Right hindlimb (tissue), 1 donor: Measurements from ENCODE around the gene PLEKHG4B.
"Not testable (repeated sequence)": the region's sequence is repeated elsewhere in the genome, so short reads cannot be mapped to it uniquely, and the experiment has no call there.

Experiments used
- DNase-seq: peaks from one replicate; pipeline ENCODE4 v3.0.0-alpha.2; 2018

Gene PLEKHG4B

DNA sequence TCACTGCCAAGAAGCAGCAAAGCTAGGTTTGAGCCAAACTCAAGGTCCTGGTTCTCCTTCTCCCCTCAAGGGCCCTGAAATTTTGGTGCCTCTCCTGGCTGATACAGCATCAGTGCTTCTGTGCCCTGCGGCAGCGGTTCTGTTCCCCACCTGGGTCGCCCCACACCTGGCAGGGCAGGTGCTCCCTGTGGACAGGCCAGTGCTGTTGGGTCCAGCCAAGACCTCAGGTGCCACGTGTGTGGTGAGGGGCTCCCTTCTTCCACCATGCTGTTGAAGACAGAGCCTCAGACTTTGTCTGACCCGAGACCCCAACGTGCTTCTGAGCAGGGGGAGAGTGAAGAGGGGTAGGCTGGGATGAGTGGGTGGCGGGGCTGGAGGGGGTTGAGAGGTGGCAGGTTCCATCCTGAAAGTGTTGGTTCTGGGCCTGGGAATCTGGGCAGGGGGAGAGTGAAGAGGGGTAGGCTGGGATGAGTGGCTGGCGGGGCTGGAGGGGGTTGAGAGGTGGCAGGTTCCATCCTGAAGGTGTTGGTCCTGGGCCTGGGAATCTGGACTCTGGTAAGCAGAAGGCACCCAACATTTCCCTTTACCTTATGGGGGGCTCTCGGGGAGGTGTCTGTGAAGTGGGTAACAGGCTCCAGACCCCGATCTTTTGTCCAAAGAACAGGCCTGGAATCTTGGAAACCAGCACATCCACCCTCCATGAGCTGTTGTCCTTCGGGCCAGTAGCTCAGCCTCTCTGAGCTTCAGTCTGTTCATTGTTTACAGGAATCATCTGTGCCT is 2.3 kb downstream of the PLEKHG4B start:
- DNase-seq = no peak

- DNase-seq = no peak
These were observed 3.4 kb downstream of the PLEKHG4B start for GRCh38 chr5:95241-95980.

GRCh38 chr5:96976-97660 is 5.2 kb downstream of the PLEKHG4B start:
- no peak for DNase-seq

- no peak for DNase-seq
These were observed 7.8 kb downstream of the PLEKHG4B start for GRCh38 chr5:99815-100214.

DNA sequence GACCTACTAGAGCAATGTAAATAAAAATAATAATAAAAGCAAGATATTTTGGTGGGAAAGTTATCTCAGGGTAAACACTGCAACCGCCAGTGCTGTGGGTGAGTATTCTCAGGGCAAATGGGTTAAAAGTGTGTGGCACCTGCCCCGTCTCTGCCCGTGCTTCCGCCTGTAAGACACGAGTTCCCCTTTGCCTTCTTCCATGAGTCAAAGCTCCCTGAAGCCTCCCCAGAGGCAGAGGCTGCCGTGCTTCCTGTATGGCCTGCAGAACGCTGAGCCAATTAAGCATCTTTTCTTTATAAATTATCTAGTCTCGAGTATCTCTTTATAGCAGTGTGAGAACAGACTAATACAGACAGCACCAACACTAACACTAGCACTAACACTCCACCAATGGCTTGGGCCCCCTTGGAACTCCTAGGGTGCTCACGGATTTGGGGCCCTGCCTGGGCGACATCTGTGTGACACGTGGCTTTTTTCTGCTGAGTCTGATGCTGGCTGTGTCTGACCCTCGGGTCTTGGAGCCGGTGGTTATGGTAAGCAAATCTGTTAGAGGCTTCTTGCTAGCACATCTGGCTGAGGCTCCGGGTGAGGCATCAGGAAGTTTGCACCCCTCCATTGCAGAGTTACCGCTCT is 10.6 kb downstream of the PLEKHG4B start:
- no peak for DNase-seq

GRCh38 chr5:104106-104505 is 12.1 kb downstream of the PLEKHG4B start:
- not testable (repeated sequence) for DNase-seq

DNA sequence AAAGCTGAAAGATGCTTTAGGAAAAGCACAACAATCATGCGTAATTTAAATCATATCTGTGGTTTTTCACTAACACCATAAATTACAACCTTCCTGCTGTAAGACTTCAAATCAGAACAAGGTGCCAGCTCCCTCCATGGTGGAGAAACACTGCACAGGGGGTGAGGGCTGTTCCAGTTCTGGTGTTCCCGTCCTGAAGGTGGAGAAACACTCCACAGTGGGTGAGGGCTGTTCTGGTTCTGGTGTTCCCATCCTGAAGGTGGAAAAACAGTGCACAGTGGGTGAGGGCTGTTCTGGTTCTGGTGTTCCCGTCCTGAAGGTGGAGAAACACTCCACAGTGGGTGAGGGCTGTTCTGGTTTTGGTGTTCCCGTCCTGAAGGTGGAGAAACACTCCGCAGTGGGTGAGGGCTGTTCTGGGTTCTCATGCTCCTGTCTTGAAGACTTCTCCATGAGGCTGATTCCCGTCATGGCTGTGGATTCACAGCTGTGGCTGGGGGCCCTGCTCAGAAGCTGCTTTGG is 12.9 kb downstream of the PLEKHG4B start:
- DNase-seq = no peak

DNA sequence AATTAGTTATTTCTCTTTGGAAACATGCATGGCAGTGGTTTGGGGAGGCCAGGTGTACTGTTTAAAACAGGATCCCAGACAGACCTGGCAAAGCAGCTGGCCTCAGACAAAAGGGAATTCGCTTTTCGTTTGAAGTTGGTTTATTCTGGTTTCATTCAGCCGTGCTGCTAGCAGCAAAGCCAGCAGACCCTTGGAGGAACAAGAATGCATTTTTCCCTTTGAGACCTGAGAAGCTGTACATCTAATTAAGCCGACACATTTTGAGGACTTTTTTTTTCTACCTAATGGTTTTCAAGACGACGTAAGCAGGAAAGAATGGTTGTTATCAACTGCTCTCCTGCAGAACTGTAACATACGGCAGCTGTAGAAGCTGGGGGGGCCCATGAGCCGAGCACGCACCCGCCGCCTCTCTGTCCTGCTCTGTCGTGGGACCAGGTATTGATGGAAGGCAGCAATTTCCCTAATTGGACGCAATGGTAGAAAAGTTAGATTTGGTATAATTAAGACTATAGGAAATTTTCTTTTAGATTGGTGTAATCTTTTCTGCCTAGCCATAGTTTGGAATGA is 13.6 kb downstream of the PLEKHG4B start:
- no peak for DNase-seq

GRCh38 chr5:106587-106986 is 14.6 kb downstream of the PLEKHG4B start:
- no peak for DNase-seq

DNA sequence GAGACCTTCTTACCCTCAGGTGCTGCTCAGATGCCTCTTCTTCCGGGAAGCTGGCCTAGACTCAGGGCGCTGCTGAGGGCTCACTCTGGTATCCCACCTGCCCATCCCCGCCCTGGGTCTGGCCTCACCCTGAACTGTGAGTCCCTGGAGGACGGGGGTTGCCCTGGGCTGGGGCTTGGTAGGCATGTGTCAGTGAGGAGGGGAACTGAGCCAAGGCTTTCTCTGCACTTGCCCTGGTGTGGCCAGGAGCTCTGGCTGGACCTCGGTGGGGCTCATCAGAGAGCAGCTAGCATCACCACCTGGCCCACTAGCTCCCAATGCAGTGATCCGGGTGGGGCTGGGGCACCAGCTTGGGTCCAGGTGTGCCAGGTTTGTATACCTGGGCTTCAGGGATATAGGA is 15.6 kb downstream of the PLEKHG4B start:
- DNase-seq = no peak

GRCh38 chr5:109826-110225 is 17.9 kb downstream of the PLEKHG4B start:
- DNase-seq = no peak

- no peak for DNase-seq
These were observed 18.4 kb downstream of the PLEKHG4B start for GRCh38 chr5:110270-110888.

DNA sequence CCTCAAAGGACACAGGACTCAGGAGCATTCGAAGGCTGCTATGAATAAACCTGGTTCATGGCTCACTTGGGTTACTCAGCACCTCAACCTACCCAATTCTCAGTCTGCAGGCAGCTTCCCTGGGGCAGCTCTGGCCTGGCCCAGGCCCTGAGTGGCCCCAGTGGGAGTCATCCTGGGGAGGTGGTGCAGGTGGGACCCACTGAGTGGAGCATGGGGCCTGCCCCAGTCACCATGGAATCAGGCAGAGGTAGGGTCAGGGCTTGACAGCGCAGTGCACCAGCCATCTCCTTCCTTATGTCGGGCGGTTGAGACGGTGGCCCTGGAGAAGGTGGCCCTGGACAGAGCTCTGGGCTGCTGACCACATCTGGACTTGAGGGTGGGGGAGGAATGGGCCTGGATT is 19.2 kb downstream of the PLEKHG4B start:
- DNase-seq = no peak

GRCh38 chr5:119486-120097 is 27.6 kb downstream of the PLEKHG4B start:
- DNase-seq = no peak

GRCh38 chr5:121432-121831 is 29.5 kb downstream of the PLEKHG4B start:
- no peak for DNase-seq

GRCh38 chr5:125815-126214 is 33.8 kb downstream of the PLEKHG4B start:
- DNase-seq = no peak

DNA sequence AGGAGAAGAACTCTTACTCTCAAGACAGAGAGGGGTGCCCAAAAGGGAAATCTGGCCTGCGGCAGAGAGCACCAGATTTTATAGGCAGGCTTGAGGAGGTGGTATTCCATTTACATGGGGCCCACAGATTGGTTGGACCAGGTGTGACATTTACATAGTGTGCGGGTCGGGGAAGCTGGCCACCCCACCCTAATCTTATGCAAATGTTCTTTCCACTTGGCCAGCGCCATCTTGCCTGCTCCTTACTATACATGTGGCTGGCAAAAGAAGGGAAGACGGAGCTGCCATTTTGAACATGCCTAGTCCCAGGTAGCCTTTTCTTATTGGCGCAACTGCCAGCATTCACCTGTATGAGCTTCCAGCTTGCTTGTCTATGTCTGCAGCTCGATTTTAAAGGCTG is 34.8 kb downstream of the PLEKHG4B start:
- DNase-seq = no peak

DNA sequence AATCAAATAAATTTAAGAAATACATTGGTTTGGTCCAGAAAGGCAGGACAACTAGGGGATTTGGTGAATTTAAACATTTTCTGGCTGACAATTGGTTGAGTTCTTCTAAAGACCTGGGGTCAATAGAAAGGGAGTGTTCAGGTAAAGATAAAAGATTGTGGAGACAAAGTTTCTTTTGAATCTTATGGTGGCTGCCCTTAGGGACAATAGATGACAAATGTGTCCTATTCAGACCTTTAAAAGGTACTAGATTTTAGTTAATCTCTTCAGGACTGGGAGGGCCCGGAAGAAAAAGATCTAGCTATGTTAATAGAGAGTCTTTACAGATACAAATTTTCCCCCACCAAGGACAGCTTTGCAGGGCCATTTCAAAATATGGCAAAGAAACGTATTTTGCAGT is 35.9 kb downstream of the PLEKHG4B start:
- DNase-seq = no peak

GRCh38 chr5:128446-128845 is 36.5 kb downstream of the PLEKHG4B start:
- DNase-seq = no peak

DNA sequence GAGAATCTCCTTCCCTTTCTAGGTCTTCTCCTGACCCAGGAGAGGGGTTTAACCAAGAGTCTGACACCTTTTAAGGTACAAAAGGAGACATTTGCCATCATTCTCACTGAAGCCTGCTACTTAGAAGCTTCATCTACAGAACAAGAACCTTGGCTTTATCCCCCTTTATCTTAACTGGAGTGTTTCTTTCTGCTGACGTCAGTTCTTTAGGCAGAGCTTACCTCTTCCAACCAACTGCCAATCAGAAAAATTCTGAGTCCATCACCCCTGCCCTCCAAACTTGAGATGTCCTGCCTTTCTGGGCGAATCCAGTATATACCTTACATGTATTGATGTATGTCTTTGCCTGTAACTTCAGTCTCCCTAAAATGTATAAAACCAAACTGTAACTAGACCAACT is 37.2 kb downstream of the PLEKHG4B start:
- DNase-seq = no peak

GRCh38 chr5:129820-130219 is 37.9 kb downstream of the PLEKHG4B start:
- no peak for DNase-seq

DNA sequence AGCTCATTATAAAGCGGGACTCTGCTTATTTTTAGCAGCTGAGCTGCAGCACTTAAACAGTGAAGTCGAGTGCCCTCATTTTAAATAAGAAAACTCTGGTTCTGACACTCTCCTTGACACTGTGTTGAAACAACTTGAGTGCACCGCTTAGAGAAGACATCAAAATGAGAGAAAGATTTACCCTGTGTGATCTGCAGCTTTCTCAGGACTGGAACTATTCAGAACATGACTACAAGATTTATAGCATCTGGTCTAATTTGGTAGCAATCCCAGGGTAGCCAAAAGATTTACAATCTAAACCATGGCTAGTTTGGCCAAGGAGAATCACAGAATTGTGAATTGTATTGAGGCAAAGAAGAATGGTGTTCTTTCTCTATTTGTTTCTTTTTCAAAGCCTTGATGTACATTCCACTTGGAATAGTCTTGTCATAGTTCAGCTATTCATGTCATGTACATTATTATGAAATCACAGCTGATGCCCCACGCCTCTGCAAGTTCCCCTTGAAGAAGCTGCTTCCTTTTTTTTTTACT is 38.7 kb downstream of the PLEKHG4B start:
- no peak for DNase-seq
